Thyroid gland (tissue), 4 donors: ENCODE results near the gene C1orf50. TPM values are rescaled to one million over a fixed set of nuclear protein-coding genes. Genes with fewer than 3 reads are reported as not detected.

Experiments used
- DNase-seq, 2 donors: peaks; one replicate each; pipeline ENCODE4 v3.0.0-alpha.2; 2019
- H3K27ac ChIP-seq, 3 donors: fragments of 200-600 bp; sonication (generic); 1 replicate in 2 of 3; 2 replicates in 1 of 3; pipeline ENCODE4 v1.5.1; 2016 to 2019; ENCODE audit warnings: mild to moderate bottlenecking in 1 of 3, moderate library complexity in 1 of 3
- H3K27me3 ChIP-seq: fragments of 200-600 bp; sonication (generic); one replicate; pipeline ENCODE4 v1.5.1; 2019
- H3K36me3 ChIP-seq, 2 donors: fragments of 200-600 bp; sonication (generic); one replicate each; pipeline ENCODE4 v1.5.1; 2016 to 2019
- H3K4me1 ChIP-seq, 2 donors: fragments of 200-600 bp; sonication (generic); one replicate each; pipeline ENCODE4 v1.5.1; 2017 to 2019
- H3K4me3 ChIP-seq, 3 donors: fragments of 200-600 bp; sonication (generic); replicated peaks in 1 of 3; 1 replicate in 2 of 3; 2 replicates in 1 of 3; pipeline ENCODE4 v1.5.1; 2016; ENCODE audit warnings: mild to moderate bottlenecking in 1 of 3
- H3K9me3 ChIP-seq: fragments of 200-600 bp; sonication (generic); one replicate; pipeline ENCODE4 v1.5.1; 2017
- POLR2A ChIP-seq, 2 donors: fragments of 450-650 bp; IDR thresholded peaks; one replicate each; pipeline ENCODE4 v1.6.1; 2017; ENCODE audit warnings: antibody characterized with exemption in 2 of 2, mild to moderate bottlenecking in 2 of 2, moderate library complexity in 1 of 2
- WGBS, 2 donors: methylation state at CpG; one replicate each; pipeline ENCODE4 v1.1.5; 2017; 5-methylcytosine and 5-hydroxymethylcytosine counted together
- intact Hi-C: fragments of 100-400 bp; cut with DNase I; formaldehyde crosslinking; loops from one replicate; pipeline ENCODE4 v1.15.1; 2023
- total RNA-seq, 4 donors: library from RNA; depleted of rRNA; stranded (reverse); fragments of >200 nt; gene quantifications; one replicate each; pipeline ENCODE4 v1.2.3, GENCODE V29; 2016
- TF ChIP-seq, protein P1 (sequence below), 6 experiments: fragments of 200-600 bp in 3 of 6; fragments of 450-650 bp in 3 of 6; sonication (generic) in 3 of 6; IDR thresholded peaks; one replicate each; pipeline ENCODE4 v1.5.1; 2016 to 2019; ENCODE audit warnings: antibody characterized with exemption in 6 of 6, mild to moderate bottlenecking in 2 of 6, inconsistent platforms in 1 of 6, moderate library complexity in 1 of 6

The C1orf50 gene
- total RNA-seq, 4 donors from 2014 or later: 4.2 to 7.2 (median 4.7) TPM

DNA sequence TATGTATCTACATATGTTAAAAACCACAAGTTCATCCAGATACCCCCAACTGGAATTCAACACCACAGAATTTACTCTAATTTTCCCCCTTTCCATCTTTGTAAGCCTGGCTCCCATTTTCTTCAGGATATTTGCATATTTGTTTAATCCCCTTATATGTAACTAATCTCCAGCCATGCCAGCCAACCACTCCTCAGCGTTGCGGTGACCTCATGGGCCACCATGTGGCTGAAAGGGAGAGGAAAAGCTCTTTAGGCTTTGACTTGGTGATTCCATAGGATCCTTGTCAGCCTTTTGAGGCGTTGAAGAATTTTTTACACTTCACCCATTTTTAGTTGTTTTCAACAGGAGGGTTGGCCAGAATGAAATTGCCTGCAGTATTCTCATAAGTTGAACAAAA is 37.0 kb upstream of the C1orf50 start:
- intact Hi-C loops: no loop called here
- no peaks in the 10 kb centered on the region for H3K4me1 ChIP-seq
- no peaks in the 10 kb centered on the region for H3K36me3 ChIP-seq
- H3K9me3 ChIP-seq: no peaks in the 10 kb centered on the region
- H3K27ac ChIP-seq: no peak overlapping the region
- no peak for TF ChIP-seq POLR2A (IDR thresholded peaks at IDR 0.05)
- TF ChIP-seq, protein P1, sequence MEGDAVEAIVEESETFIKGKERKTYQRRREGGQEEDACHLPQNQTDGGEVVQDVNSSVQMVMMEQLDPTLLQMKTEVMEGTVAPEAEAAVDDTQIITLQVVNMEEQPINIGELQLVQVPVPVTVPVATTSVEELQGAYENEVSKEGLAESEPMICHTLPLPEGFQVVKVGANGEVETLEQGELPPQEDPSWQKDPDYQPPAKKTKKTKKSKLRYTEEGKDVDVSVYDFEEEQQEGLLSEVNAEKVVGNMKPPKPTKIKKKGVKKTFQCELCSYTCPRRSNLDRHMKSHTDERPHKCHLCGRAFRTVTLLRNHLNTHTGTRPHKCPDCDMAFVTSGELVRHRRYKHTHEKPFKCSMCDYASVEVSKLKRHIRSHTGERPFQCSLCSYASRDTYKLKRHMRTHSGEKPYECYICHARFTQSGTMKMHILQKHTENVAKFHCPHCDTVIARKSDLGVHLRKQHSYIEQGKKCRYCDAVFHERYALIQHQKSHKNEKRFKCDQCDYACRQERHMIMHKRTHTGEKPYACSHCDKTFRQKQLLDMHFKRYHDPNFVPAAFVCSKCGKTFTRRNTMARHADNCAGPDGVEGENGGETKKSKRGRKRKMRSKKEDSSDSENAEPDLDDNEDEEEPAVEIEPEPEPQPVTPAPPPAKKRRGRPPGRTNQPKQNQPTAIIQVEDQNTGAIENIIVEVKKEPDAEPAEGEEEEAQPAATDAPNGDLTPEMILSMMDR (IDR thresholded peaks at IDR 0.05): no peak
- no peak overlapping the region for H3K4me3 ChIP-seq
- 84 to 85% methylated on average over 3 of the region's 3 CpGs for WGBS, 2 donors
- no peak for DNase-seq
- H3K27me3 ChIP-seq: no peaks in the 10 kb centered on the region

DNA sequence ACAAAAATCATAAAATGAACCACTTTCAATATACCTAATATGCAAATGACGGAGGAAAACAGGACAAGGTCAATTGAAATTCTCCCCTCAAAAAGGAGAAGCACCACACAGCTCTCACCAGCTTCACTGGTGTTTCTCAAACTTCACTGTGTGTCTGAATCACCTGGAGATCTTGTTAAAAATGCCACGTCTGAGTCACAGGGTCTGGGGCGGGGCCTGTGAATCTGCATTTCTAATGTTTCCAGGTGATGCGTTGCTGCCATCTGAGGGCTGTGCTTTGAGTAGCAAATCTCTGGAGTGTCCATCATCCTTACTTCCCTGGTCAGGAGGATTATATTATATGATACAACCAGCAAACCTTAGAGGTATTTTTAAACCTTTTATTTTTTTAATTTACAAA is 36.1 kb upstream of the C1orf50 start:
- TF ChIP-seq, protein P1 (IDR thresholded peaks at IDR 0.05): no peak
- TF ChIP-seq POLR2A (IDR thresholded peaks at IDR 0.05): no peak
- H3K27ac ChIP-seq: no peak overlapping the region
- intact Hi-C loops: no loop called here
- no peaks in the 10 kb centered on the region for H3K4me1 ChIP-seq
- 65 to 73% methylated on average over 4 of the region's 4 CpGs for WGBS, 2 donors
- H3K36me3 ChIP-seq: no peaks in the 10 kb centered on the region
- no peaks in the 10 kb centered on the region for H3K27me3 ChIP-seq
- no peak for DNase-seq
- no peaks in the 10 kb centered on the region for H3K9me3 ChIP-seq
- H3K4me3 ChIP-seq: no peak overlapping the region

DNA sequence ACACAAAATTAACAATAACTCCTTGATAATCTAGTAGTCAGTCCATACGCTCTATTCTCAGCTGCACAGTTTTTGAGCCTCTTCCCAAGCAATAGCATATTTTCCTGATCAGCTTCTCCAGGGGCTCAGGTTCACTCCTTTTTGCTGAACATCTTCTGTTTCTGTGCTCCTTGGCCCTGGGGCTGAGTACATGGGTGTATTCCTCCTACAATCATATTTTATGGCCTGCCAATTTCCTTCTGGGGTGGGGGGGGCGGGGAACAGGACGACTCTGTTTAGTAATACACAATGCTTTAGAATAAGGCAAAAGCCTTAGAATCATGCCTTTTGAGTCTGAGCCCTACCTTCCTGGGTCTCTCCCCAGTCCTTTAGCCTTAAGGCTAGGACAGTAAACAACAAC is 35.5 kb upstream of the C1orf50 start:
- intact Hi-C loops: no loop called here
- 68 to 87% methylated on average over 3 of the region's 3 CpGs for WGBS, 2 donors
- no peak for DNase-seq
- Histone ChIP-seq H3K27me3 (no peaks in the 10 kb centered on the region), H3K4me3 (no peak overlapping the region), H3K36me3 (no peaks in the 10 kb centered on the region), H3K4me1 (no peaks in the 10 kb centered on the region), H3K9me3 (no peaks in the 10 kb centered on the region), H3K27ac (no peak overlapping the region)
- TF ChIP-seq POLR2A (IDR thresholded peaks at IDR 0.05): no peak
- TF ChIP-seq, protein P1 (IDR thresholded peaks at IDR 0.05): no peak

DNA sequence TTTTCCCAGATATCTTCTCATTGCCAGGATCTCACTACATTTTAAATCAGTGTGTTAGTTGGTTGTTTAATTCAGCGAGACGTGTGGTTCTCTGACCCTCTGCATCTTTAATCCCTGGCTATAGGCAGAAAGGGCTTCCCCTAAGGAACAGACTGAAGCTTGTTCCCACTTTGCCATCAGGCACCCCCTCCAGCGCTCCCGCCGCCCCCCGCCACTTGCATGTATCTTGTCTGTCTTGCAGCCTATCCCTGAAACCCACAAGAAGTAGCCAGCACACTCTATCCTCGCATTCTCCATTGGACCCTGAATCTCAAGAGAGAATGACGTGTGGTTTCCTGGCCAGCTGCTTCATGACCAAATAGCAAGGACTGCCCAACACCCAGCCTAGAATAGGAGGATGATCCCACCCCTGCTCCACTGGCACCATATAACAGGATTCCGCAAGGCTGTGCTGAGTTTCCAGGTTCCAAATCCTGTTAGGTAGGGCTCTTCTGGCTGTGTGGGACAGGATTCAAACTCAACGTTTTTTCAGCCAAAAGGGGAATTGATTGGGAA is 34.8 kb upstream of the C1orf50 start:
- Histone ChIP-seq H3K9me3 (no peaks in the 10 kb centered on the region), H3K27ac (no peak overlapping the region), H3K27me3 (no peaks in the 10 kb centered on the region), H3K4me1 (no peaks in the 10 kb centered on the region), H3K4me3 (no peak overlapping the region), H3K36me3 (no peaks in the 10 kb centered on the region)
- no peak for TF ChIP-seq POLR2A (IDR thresholded peaks at IDR 0.05)
- TF ChIP-seq, protein P1 (IDR thresholded peaks at IDR 0.05): no peak
- DNase-seq: no peak
- intact Hi-C loops: no loop called here
- WGBS, 2 donors: 89 to 90% methylated on average over 10 of the region's 10 CpGs

GRCh38 chr1:42733415-42734200 is 33.4 kb upstream of the C1orf50 start:
- Histone ChIP-seq H3K27ac (no peak overlapping the region), H3K4me1 (no peaks in the 10 kb centered on the region), H3K27me3 (no peaks in the 10 kb centered on the region), H3K4me3 (no peak overlapping the region), H3K9me3 (no peaks in the 10 kb centered on the region), H3K36me3 (no peaks in the 10 kb centered on the region)
- TF ChIP-seq, protein P1 (IDR thresholded peaks at IDR 0.05): no peak
- no peak for TF ChIP-seq POLR2A (IDR thresholded peaks at IDR 0.05)
- no peak for DNase-seq
- WGBS, 2 donors: 84 to 91% methylated on average over 9 to 12 of the region's 12 CpGs
- intact Hi-C loops: no loop called here
